HCT116 (cell line): ENCODE data around the gene ICE1. TPM values are rescaled to one million over a fixed set of nuclear protein-coding genes. Genes with fewer than 3 reads are reported as not detected.

ENCODE experiments used
- ATAC-seq: fragments of 200-7000 bp; cut with Tn5 transposase; 2 replicates; pipeline ENCODE4 v1.9.1; 2020; ENCODE audit warnings: mild to moderate bottlenecking, moderate library complexity
- BruUV-seq: library from RNA; stranded (reverse); fragments of 400-500 nt; replicated peaks from 2 replicates; lab custom pipeline; 2021; lab: Mats Ljungman, UMichigan
- CTCF ChIA-PET: fragments of 300-600 bp; sonication (Branson Sonifier 250); formaldehyde crosslinking; loops from one replicate; lab custom pipeline; 2021; ENCODE audit warnings: antibody characterized with exemption; lab: Charles Lee
- POLR2A ChIA-PET: fragments of 300-600, 350-600 bp; sonication (Branson Sonifier 250); formaldehyde crosslinking; loops from one replicate; lab custom pipeline; 2021; ENCODE audit warnings: antibody characterized with exemption; lab: Charles Lee
- RAD21 ChIA-PET, 2 experiments: fragments of 300-600 bp; sonication (Branson Sonifier 250); formaldehyde crosslinking; loops; one replicate each; lab custom pipeline; 2023; ENCODE audit warnings: low total read pairs in 2 of 2; ENCODE audit not compliant: uncharacterized antibody in 2 of 2, unreplicated experiment in 2 of 2, low non-redundant PET in 1 of 2; lab: Charles Lee
- DNase-seq: peaks from one replicate; pipeline ENCODE4 v3.0.0-alpha.2; 2010; ENCODE audit warnings: low read depth, low spot score
- H2AFZ ChIP-seq: fragments of 200-600 bp; shearing (Covaris generic), sonication (generic); 2 replicates; pipeline ENCODE4 v1.6.1; 2017; ENCODE audit warnings: low read depth, mixed run types, mixed read lengths, antibody characterized with exemption, low read length; ENCODE audit not compliant: poor library complexity, severe bottlenecking
- H3K27ac ChIP-seq: 2 replicates; pipeline ENCODE4 v1.5.1; 2012; ENCODE audit warnings: low read depth, low read length
- H3K27me3 ChIP-seq: fragments of 200-600 bp; sonication (generic); 2 replicates; pipeline ENCODE4 v1.6.1; 2016; ENCODE audit warnings: mixed run types, low read length, mixed read lengths; ENCODE audit not compliant: insufficient read depth
- H3K36me3 ChIP-seq, 2 experiments: fragments of 200-500 bp in 1 of 2; fragments of 200-600 bp in 1 of 2; sonication (Bioruptor generic) in 1 of 2; sonication (generic) in 1 of 2; 2 replicates each; pipeline versions ENCODE4 v1.5.1 to v1.6.1; 2014 to 2016; ENCODE audit warnings: low read length in 2 of 2, inconsistent platforms in 1 of 2, mixed read lengths in 1 of 2, mixed run types in 1 of 2; ENCODE audit not compliant: insufficient read depth in 2 of 2, control insufficient read depth in 1 of 2
- H3K4me1 ChIP-seq, 2 experiments: fragments of 200-600 bp in 1 of 2; sonication (generic) in 1 of 2; 2 replicates each; pipeline versions ENCODE4 v1.5.1 to v1.6.1; 2012 to 2017; ENCODE audit warnings: low read length in 2 of 2, inconsistent platforms in 1 of 2, mild to moderate bottlenecking in 1 of 2, mixed read lengths in 1 of 2, mixed run types in 1 of 2, moderate library complexity in 1 of 2; ENCODE audit not compliant: insufficient read depth in 2 of 2, control insufficient read depth in 1 of 2
- H3K4me2 ChIP-seq: fragments of 200-600 bp; sonication (generic); 2 replicates; pipeline ENCODE4 v1.6.1; 2017; ENCODE audit warnings: mixed run types, low read length, mixed read lengths
- H3K4me3 ChIP-seq, 2 experiments: fragments of 200-600 bp in 1 of 2; sonication (generic) in 1 of 2; replicated peaks in 1 of 2; 2 replicates each; pipeline ENCODE4 v1.5.1; 2011 to 2016; ENCODE audit warnings: low read length in 2 of 2, control low read depth in 1 of 2, low read depth in 1 of 2, mild to moderate bottlenecking in 1 of 2, mixed read lengths in 1 of 2, mixed run types in 1 of 2
- H3K79me2 ChIP-seq: fragments of 200-600 bp; sonication (generic); 2 replicates; pipeline ENCODE4 v1.6.1; 2017; ENCODE audit warnings: mild to moderate bottlenecking, mixed run types, low read length, moderate library complexity, mixed read lengths; ENCODE audit not compliant: insufficient read depth
- H3K9ac ChIP-seq: fragments of 200-600 bp; sonication (generic); 2 replicates; pipeline ENCODE4 v1.6.1; 2016; ENCODE audit warnings: low read length, mixed read lengths
- H3K9me2 ChIP-seq: fragments of 200-600 bp; sonication (generic), shearing (Covaris generic); 2 replicates; pipeline ENCODE4 v1.6.1; 2017; ENCODE audit warnings: mixed run types, mild to moderate bottlenecking, moderate library complexity; ENCODE audit not compliant: insufficient read depth
- H3K9me3 ChIP-seq, 2 experiments: fragments of 200-500 bp in 1 of 2; fragments of 200-600 bp in 1 of 2; sonication (Bioruptor generic) in 1 of 2; sonication (generic) in 1 of 2; 2 replicates each; pipeline ENCODE4 v1.6.1; 2014 to 2017; ENCODE audit warnings: low read length in 2 of 2, mixed read lengths in 2 of 2, inconsistent platforms in 1 of 2, low read depth in 1 of 2, mild to moderate bottlenecking in 1 of 2, mixed run types in 1 of 2, moderate library complexity in 1 of 2; ENCODE audit not compliant: control insufficient read depth in 1 of 2, insufficient read depth in 1 of 2
- H4K20me1 ChIP-seq: fragments of 200-600 bp; sonication (generic), shearing (Covaris generic); 2 replicates; pipeline ENCODE4 v1.6.1; 2017; ENCODE audit warnings: mixed run types, mild to moderate bottlenecking, moderate library complexity; ENCODE audit not compliant: insufficient read depth
- CBX3 ChIP-seq: IDR thresholded peaks from 2 replicates; pipeline ENCODE4 v1.6.1; 2012; ENCODE audit warnings: low read depth
- ELF1 ChIP-seq: IDR thresholded peaks from 2 replicates; pipeline ENCODE4 v1.6.1; 2012; ENCODE audit warnings: low read depth, borderline replicate concordance
- EZH2 ChIP-seq: fragments of 200-600 bp; sonication (generic); IDR thresholded peaks from 2 replicates; pipeline ENCODE4 v1.6.1; 2017; ENCODE audit warnings: antibody characterized with exemption, mixed run types
- MAX ChIP-seq: IDR thresholded peaks from 2 replicates; pipeline ENCODE4 v1.6.1; 2012
- POLR2A ChIP-seq: IDR thresholded peaks from 2 replicates; pipeline ENCODE4 v1.7.0; 2011; ENCODE audit warnings: borderline replicate concordance; ENCODE audit not compliant: insufficient read depth, insufficient read length; ENCODE audit errors: extremely low read depth
- POLR2AphosphoS5 ChIP-seq: IDR thresholded peaks from 2 replicates; pipeline ENCODE4 v1.6.1; 2011; ENCODE audit warnings: mild to moderate bottlenecking, low read depth, low read length, moderate library complexity
- RAD21 ChIP-seq: IDR thresholded peaks from 2 replicates; pipeline ENCODE4 v1.6.1; 2012; ENCODE audit warnings: low read depth, mild to moderate bottlenecking
- REST ChIP-seq: IDR thresholded peaks from 2 replicates; pipeline ENCODE4 v1.6.1; 2012; ENCODE audit warnings: low read depth
- SP1 ChIP-seq: IDR thresholded peaks from 2 replicates; pipeline ENCODE4 v1.6.1; 2012; ENCODE audit warnings: low read depth
- SRF ChIP-seq: IDR thresholded peaks from 2 replicates; pipeline ENCODE4 v1.6.1; 2012; ENCODE audit warnings: low read depth
- TCF7L2 ChIP-seq: IDR thresholded peaks from 2 replicates; pipeline ENCODE4 v1.7.0; 2011; ENCODE audit warnings: borderline replicate concordance, inconsistent platforms; ENCODE audit not compliant: insufficient read depth, insufficient read length; ENCODE audit errors: extremely low read depth
- YY1 ChIP-seq: IDR thresholded peaks from 2 replicates; pipeline ENCODE4 v1.6.1; 2011; ENCODE audit warnings: low read length, low read depth, moderate library complexity, mild to moderate bottlenecking; ENCODE audit not compliant: insufficient replicate concordance; ENCODE audit errors: extremely low read depth
- ZBTB33 ChIP-seq: IDR thresholded peaks from 2 replicates; pipeline ENCODE4 v1.6.1; 2011; ENCODE audit warnings: mild to moderate bottlenecking, low read length, moderate library complexity; ENCODE audit not compliant: insufficient replicate concordance; ENCODE audit errors: extremely low read depth
- ZFX ChIP-seq: fragments of 450-650 bp; IDR thresholded peaks from 2 replicates; pipeline ENCODE4 v1.6.1; 2017
- ZNF274 ChIP-seq: fragments of 200-500 bp; sonication (Bioruptor generic); IDR thresholded peaks from 2 replicates; pipeline ENCODE4 v1.6.1; 2014; ENCODE audit warnings: mild to moderate bottlenecking, low read depth, low read length, inconsistent platforms
- intact Hi-C: fragments of 100-400 bp; cut with micrococcal nuclease; formaldehyde crosslinking; loops from 2 replicates; pipeline ENCODE4 v1.10.0; 2022
- total RNA-seq: library from RNA; stranded (reverse); gene quantifications from one replicate; pipeline ENCODE4 v1.2.1, GENCODE V29; 2021; ENCODE audit not compliant: unreplicated experiment

Gene ICE1
- total RNA-seq, 1 experiment from 2014 or later = 30.0 TPM

GRCh38 chr5:5474961-5475360 lies 52.5 kb downstream of the ICE1 start:
- ChIA-PET CTCF (no interaction called here), POLR2A (no interaction called here), RAD21 (no interaction called here)
- DNase-seq = no peak
- no peaks in the 10 kb centered on the region for H3K79me2 ChIP-seq
- H4K20me1 ChIP-seq = no peaks in the 10 kb centered on the region
- peaks cover 8 to 13% of the 10 kb centered on the region in 2 experiments; a peak in 3 of 4 replicates for H3K36me3 ChIP-seq
- H3K9ac ChIP-seq = no peak overlapping the region
- H3K4me1 ChIP-seq = no peaks in the 10 kb centered on the region
- TF ChIP-seq ZFX (no peak), CBX3 (no peak), TCF7L2 (no peak), POLR2AphosphoS5 (no peak), ELF1 (no peak), REST (no peak), YY1 (no peak), MAX (no peak), ZNF274 (no peak), RAD21 (no peak), ZBTB33 (no peak), SP1 (no peak), SRF (no peak), POLR2A (no peak), EZH2 (no peak)
- no peak for ATAC-seq
- no peak overlapping the region for H3K4me2 ChIP-seq
- H3K27me3 ChIP-seq = no peaks in the 10 kb centered on the region
- H3K9me2 ChIP-seq = no peaks in the 10 kb centered on the region
- no TSS peak for BruUV-seq
- H3K9me3 ChIP-seq = no peaks in the 10 kb centered on the region
- no peak overlapping the region for H2AFZ ChIP-seq
- H3K4me3 ChIP-seq = no peak overlapping the region
- intact Hi-C loops = no loop called here
- H3K27ac ChIP-seq = no peak overlapping the region
